GM12865 (cell line): Measurements from ENCODE around the gene TTLL5.
"Not testable (repeated sequence)": the region's sequence is repeated elsewhere in the genome, so short reads cannot be mapped to it uniquely, and the experiment has no call there.

Experiments
- DNase-seq: peaks from one replicate; pipeline ENCODE4 v3.0.0; 2010; ENCODE audit warnings: low read depth
- H3K4me3 ChIP-seq: 2 replicates; pipeline ENCODE4 v1.5.1; 2011; ENCODE audit warnings: mild to moderate bottlenecking, low read depth, low read length, control low read depth
- CTCF ChIP-seq: IDR thresholded peaks from 2 replicates; pipeline ENCODE4 v1.5.1; 2011; ENCODE audit warnings: low read length, control low read depth, low read depth, inconsistent platforms; ENCODE audit not compliant: insufficient read depth; ENCODE audit errors: missing control alignments

The TTLL5 gene

DNA sequence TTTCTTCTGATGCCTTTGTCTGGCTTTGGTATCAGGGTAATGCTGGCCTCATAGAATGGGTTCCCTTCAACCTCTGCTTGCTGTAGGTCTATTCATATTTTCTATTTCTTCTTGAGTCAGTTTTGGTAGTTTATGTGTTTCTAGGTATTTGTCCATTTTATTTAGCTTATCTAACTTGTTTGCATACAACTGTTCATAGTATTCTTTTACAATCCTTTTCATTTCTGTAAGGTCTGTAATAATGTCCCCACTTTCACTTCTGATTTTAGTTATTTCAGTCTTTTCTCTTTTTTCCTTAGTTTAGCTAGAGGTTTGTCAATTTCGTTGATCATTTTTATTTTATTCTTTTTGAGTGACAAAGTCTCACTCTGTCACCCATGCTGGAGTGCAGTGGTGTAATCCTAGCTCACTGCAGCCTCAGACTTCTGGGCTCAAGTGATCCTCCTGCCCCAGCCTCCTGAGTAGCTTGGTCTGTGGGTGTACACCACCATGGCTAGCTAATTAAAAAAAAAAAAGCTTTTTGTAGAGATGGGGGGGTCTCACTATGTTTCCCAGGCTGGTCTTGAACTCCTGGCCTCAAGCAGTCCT, 11.7 kb downstream of the TTLL5 start:
- TF ChIP-seq CTCF, result no peak
- no peak for DNase-seq
- no peak overlapping the region for H3K4me3 ChIP-seq

GRCh38 chr14:75673345-75674035, 12.4 kb downstream of the TTLL5 start:
- DNase-seq, result peak; percentile 58
- no peak for TF ChIP-seq CTCF
- no peak overlapping the region for H3K4me3 ChIP-seq

GRCh38 chr14:75675265-75675960, 14.4 kb downstream of the TTLL5 start:
- H3K4me3 ChIP-seq, result no peak overlapping the region
- DNase-seq, result no peak
- no peak for TF ChIP-seq CTCF

GRCh38 chr14:75685910-75686309, 24.9 kb downstream of the TTLL5 start:
- no peak overlapping the region for H3K4me3 ChIP-seq
- DNase-seq, result no peak
- TF ChIP-seq CTCF, result no peak

- TF ChIP-seq CTCF, result no peak
- H3K4me3 ChIP-seq, result no peak overlapping the region
- no peak for DNase-seq
Measured at GRCh38 chr14:75689012-75689411, 28.0 kb downstream of the TTLL5 start.

GRCh38 chr14:75690010-75690409, 29.0 kb downstream of the TTLL5 start:
- H3K4me3 ChIP-seq, result no peak overlapping the region
- no peak for TF ChIP-seq CTCF
- DNase-seq, result no peak

DNA sequence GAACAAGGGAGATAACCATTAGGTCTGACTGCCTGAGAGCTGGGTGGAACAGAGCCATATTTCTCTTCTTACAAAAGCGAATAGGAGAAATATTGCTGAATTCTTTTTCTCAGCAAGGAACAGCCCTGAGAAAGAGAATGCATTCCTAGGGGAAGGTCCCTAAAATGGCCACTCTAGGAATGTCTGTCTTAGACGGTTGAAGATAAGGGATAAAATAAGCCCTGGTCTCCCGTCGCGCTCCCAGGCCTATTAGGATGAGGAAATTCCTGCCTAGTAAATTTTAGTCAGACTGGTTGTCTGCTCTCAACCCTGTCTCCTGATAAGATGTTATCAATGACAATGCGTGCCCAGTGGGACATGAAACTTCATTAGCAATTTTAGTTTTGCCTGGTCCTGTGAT, 34.0 kb downstream of the TTLL5 start:
- not testable (repeated sequence) for H3K4me3 ChIP-seq, DNase-seq
